GM18870 (cell line): ENCODE measurements around the gene RPL13A.

Experiments
- ATAC-seq: cut with Tn5 transposase; IDR thresholded peaks from one replicate; pipeline ENCODE4 v1.9.1; 2021; ENCODE audit warnings: moderate library complexity; ENCODE audit not compliant: unreplicated experiment

RPL13A gene

GRCh38 chr19:49502866-49503581 lies 15.6 kb downstream of the RPL13A start:
- no peak for ATAC-seq

- ATAC-seq, result no peak
Measured at GRCh38 chr19:49503582-49503962, 16.2 kb downstream of the RPL13A start.

- ATAC-seq, result no peak
Measured at GRCh38 chr19:49506575-49507105, 19.2 kb downstream of the RPL13A start.

DNA sequence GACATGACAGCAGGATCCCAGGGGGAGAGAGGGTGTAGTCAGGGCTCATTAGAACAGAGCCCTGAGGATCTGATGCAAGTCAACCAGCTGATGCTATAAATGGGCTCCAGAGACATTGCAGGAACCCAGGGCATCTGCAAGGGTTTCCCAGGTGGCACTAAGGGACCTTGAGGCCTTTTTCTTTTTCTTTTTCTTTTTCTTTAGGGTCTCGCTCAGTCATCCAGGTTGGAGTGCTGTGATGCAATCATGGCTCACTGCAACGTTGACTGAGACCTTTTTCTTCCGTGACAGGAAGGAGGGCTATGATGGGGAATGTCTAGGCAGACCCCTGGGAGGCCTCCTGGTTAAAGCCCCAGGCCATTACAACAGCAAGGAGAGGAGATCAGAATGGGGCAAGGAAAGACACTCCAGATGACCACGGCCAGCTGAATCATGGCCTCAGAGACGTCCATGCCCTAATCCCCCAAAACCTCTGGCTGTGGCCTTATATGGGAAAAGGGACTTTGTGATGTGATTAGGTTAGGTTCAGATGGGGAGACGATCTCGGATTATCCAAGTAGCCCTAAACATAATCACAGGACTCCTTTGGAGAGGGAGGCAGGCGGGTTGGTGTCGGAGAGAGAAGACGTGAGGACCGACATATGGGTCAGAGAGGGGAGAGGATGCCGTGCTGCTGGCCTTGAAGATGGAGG lies 20.5 kb downstream of the RPL13A start:
- no peak for ATAC-seq

GRCh38 chr19:49512970-49513745 lies 25.8 kb downstream of the RPL13A start:
- no peak for ATAC-seq

DNA sequence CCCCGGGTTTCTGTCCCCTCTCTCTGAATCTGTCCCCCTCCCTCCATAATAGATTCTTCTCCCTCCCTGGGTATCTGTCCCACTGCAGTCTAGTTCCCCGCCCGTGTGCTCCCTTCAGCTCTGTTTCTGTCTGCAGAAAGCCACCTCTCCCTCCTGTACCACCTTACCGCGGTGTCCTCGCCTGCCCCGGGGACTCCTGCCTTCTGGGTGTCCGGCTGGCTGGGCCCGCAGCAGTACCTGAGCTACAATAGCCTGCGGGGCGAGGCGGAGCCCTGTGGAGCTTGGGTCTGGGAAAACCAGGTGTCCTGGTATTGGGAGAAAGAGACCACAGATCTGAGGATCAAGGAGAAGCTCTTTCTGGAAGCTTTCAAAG lies 26.3 kb downstream of the RPL13A start:
- ATAC-seq, result no peak

DNA sequence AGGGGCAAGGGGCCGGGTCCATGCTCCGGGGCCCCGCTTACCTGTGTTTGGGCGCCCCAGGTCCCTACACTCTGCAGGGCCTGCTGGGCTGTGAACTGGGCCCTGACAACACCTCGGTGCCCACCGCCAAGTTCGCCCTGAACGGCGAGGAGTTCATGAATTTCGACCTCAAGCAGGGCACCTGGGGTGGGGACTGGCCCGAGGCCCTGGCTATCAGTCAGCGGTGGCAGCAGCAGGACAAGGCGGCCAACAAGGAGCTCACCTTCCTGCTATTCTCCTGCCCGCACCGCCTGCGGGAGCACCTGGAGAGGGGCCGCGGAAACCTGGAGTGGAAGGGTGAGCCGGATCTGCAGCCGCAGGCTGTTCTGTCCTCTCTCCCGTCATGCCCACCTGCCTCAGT lies 26.7 kb downstream of the RPL13A start:
- no peak for ATAC-seq

DNA sequence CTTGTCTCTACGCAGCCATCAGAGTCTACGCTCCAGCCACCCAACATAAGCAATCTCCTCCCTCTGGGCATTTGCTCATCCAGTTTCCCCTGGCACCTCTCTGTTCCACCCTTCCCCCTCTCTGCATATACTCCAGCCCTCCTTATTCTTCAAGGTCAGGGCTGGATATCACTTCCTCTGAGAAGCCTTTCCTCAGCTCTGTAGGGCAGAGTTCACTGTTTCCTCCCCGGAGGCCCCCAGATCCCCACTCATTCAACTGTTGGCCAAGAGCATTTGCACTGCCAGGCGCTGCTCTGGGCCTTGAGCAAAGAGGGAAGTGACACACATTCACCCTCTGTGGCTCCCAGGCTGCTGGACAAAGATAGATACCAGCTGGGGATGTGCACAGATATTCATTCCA lies 28.4 kb downstream of the RPL13A start:
- ATAC-seq, result no peak

DNA sequence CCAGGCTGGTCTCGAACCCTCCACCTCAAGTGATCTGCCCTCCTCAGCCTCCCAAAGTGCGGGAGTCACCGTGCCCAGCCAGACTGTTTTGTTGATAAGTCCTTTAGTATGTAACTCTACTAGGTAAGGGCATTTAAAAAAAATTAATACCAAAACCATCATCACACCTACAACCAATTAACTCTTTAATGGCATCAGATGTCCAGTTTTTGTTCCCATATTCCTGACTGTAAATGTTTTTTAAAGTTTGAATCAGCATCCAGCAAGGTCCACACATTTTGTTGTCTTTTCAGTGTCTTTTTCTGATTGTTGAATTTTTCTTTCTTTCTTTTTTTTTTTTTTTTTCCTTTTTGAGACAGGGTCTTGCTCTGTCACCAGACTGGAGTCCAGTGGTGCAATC lies 30.6 kb downstream of the RPL13A start:
- ATAC-seq, result no peak

GRCh38 chr19:49520705-49521319 lies 33.4 kb downstream of the RPL13A start:
- ATAC-seq, result no peak

- ATAC-seq, result no peak
Measured at GRCh38 chr19:49524812-49525455, 37.5 kb downstream of the RPL13A start.

DNA sequence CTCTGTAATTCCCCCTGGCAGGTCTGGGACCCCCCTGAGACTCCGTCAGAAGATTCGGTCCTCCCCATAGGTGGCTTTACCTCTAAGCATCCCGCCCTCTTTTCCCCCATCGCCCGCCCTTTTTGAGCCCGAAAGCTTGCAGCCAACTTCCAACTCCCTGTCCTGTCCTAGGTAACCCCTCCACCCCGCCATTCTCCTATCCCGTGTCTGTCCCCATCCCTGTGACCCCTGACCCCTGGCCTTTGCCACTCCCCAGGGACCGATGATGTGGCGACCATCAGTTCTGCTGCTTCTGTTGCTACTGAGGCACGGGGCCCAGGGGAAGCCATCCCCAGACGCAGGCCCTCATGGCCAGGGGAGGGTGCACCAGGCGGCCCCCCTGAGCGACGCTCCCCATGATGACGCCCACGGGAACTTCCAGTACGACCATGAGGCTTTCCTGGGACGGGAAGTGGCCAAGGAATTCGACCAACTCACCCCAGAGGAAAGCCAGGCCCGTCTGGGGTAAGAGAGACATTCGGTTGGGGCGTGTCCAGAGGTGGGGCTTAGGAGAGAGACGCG lies 40.9 kb downstream of the RPL13A start:
- ATAC-seq, result no peak

- ATAC-seq, result no peak
Measured at GRCh38 chr19:49530708-49531107, 43.3 kb downstream of the RPL13A start.

- ATAC-seq, result no peak
Measured at GRCh38 chr19:49533551-49534488, 46.4 kb downstream of the RPL13A start.

- no peak for ATAC-seq
Measured at GRCh38 chr19:49534632-49535385, 47.4 kb downstream of the RPL13A start.

GRCh38 chr19:49536921-49537462 lies 49.6 kb downstream of the RPL13A start:
- ATAC-seq, result no peak

GRCh38 chr19:49538643-49539042 lies 51.2 kb downstream of the RPL13A start:
- no peak for ATAC-seq

- no peak for ATAC-seq
Measured at GRCh38 chr19:49539192-49539952, 52.0 kb downstream of the RPL13A start.
